Stomach (tissue), 4 donors: ENCODE measurements around the gene MAP3K5.

Experiments
- CTCF ChIP-seq, 7 experiments: fragments of 450-650 bp in 4 of 7; fragments of 200-600 bp in 3 of 7; sonication (generic) in 3 of 7; IDR thresholded peaks; one replicate each; pipeline ENCODE4 v1.5.1; 2016 to 2019; ENCODE audit warnings: antibody characterized with exemption in 7 of 7, control low read depth in 2 of 7, mild to moderate bottlenecking in 1 of 7
- POLR2A ChIP-seq, 4 donors: fragments of 450-650 bp; IDR thresholded peaks; one replicate each; pipeline ENCODE4 v1.6.1; 2016; ENCODE audit warnings: antibody characterized with exemption in 4 of 4, control low read depth in 2 of 4, mild to moderate bottlenecking in 1 of 4, moderate library complexity in 1 of 4

DNA sequence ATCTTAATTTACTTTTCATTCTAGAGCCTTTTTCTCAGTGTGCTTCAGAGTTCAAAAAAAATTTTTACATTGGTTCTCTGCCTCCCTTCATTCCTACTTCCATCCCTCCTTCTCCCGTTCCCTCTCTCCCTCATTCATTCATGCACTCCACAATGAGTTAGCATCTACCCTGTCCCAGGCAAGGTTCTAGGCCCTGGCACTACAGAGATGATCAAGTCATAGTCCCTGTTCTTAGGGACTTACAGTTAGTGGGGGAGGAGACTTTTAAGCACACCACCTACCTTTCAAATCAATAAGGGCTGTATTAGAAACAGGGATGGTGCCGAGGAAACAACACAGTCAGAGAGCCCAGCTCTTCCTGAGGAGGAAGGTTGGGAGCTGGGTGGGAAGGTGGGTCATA, 40.3 kb downstream of the MAP3K5 start:
- TF ChIP-seq CTCF (IDR thresholded peaks at IDR 0.05) (no peak), POLR2A (IDR thresholded peaks at IDR 0.05) (no peak)
